ENCODE measurements around the gene RAD54L2. TPM values are rescaled to one million over a fixed set of nuclear protein-coding genes. Genes with fewer than 3 reads are reported as not detected.

Gene RAD54L2
- total and polyA plus RNA-seq, 2 of the 8 experiments (the other 6 are each of a cell fraction or from before 2014, with no cell fraction given) = 8.2 to 35.2 TPM

DNA sequence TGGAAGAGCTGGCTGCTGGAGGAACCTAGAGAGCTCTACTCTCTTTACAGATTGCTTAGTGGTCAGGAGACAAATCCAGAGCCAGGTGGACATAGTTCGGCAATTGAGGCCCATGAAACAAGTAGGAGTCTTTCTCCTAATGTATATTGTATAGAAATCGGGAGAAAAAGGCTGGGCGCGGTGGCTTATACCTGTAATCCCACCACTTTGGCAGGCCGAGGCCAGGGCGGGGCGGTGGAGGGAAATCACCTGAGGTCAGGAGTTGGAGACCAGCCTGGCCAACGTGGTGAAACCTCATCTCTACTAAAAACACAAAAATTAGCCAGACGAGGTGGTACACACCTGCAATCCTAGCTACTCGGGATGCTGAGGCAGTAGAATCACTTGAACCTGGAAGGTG, 10.8 kb downstream of the RAD54L2 start:
- Histone ChIP-seq H4K5ac (ENCODE audit: insufficient read length, low read depth, low read length) (no peak overlapping the region), H3K27ac (ENCODE audit: low read depth, low read length) (no peak overlapping the region), H2AFZ (ENCODE audit: low read length) (no peak overlapping the region), H4K8ac (ENCODE audit: extremely low read depth, insufficient read depth, low read length) (no peak overlapping the region), H2BK20ac (ENCODE audit: low read length) (no peak overlapping the region), H3K4ac (replicated peaks; ENCODE audit: insufficient read length, low read depth, low read length) (no peak overlapping the region), H3K23me2 (ENCODE audit: low read depth, low read length) (no peaks in the 10 kb centered on the region), H3K18ac (ENCODE audit: extremely low read depth, low read length) (no peak overlapping the region), H2BK15ac (ENCODE audit: low read length) (no peak overlapping the region), H3K79me2 (ENCODE audit: control insufficient read depth in 1 of 2, insufficient read depth in 2 of 2, low read length in 2 of 2) (peaks cover 0 to 28% of the 10 kb centered on the region in 2 experiments; a peak in 2 of 4 replicates), H3K56ac (replicated peaks; ENCODE audit: insufficient read length, low read depth, low read length) (no peak overlapping the region), H4K91ac (replicated peaks; ENCODE audit: insufficient read length, low read length) (no peak overlapping the region), H3K9ac (replicated peaks in 1 of 4; ENCODE audit: extremely low read depth in 1 of 4, low read depth in 3 of 4, low read length in 3 of 4) (no peak overlapping the region), H2AK5ac (ENCODE audit: low read depth, low read length) (no peak overlapping the region), H2BK12ac (ENCODE audit: low read depth, low read length) (no peak overlapping the region), H3K36me3 (ENCODE audit: control insufficient read depth in 2 of 4, insufficient read depth in 4 of 4, low read length in 3 of 4) (peaks cover 0 to 11% (median 0%) of the 10 kb centered on the region in 4 experiments; a peak in 2 of 8 replicates), H3K4me2 (ENCODE audit: insufficient read depth in 1 of 2, low read depth in 2 of 2, low read length in 2 of 2) (no peak overlapping the region), H3K4me3 (ENCODE audit: extremely low read depth in 1 of 4, insufficient read depth in 2 of 4, low read depth in 3 of 4, low read length in 4 of 4) (no peak overlapping the region), H2BK120ac (replicated peaks; ENCODE audit: low read depth, low read length) (no peak overlapping the region), H3K23ac (ENCODE audit: insufficient read length) (no peak overlapping the region), H4K20me1 (replicated peaks in 1 of 2; ENCODE audit: control insufficient read depth in 1 of 2, insufficient read depth in 2 of 2, low read length in 2 of 2) (no peaks in the 10 kb centered on the region), H3K14ac (ENCODE audit: insufficient read length) (no peak overlapping the region), H3K4me1 (replicated peaks in 1 of 4; ENCODE audit: control insufficient read depth in 3 of 4, insufficient read depth in 4 of 4, low read length in 3 of 4) (no peaks in the 10 kb centered on the region), H3K27me3 (replicated peaks in 1 of 4; ENCODE audit: control insufficient read depth in 3 of 4, extremely low read depth in 1 of 4, insufficient read depth in 3 of 4, low read length in 3 of 4) (no peaks in the 10 kb centered on the region), H2BK5ac (ENCODE audit: low read depth, low read length) (no peak overlapping the region), H3K79me1 (ENCODE audit: low read depth, low read length) (no peaks in the 10 kb centered on the region), H3K9me3 (ENCODE audit: insufficient read depth in 2 of 2, low read depth in 1 of 2, low read length in 1 of 2) (no peaks in the 10 kb centered on the region)
- POLR2A ChIA-PET (ENCODE audit: partially characterized antibody) = interaction anchor here (0.8 to 1.5 kb wide), 4 partner anchors 10 to 40 kb away, joined by 3 to 9 read pairs (median 5); partner anchors contain the start of gene RAD54L2
- FAIRE-seq (no peak), DNase-seq (ENCODE audit: low read depth in 1 of 2, low spot score in 2 of 2) (no peak)
- CTCF ChIA-PET (ENCODE audit: partially characterized antibody) = interaction anchor here (1.3 to 2.1 kb wide), 2 partner anchors 9 to 48 kb away, joined by 4 to 7 read pairs; no protein-coding TSS in a partner anchor
- WGBS, 2 experiments (ENCODE audit: extremely low coverage in 1 of 2, insufficient coverage in 1 of 2, insufficient read length in 1 of 2, insufficient replicate concordance in 2 of 2, low coverage in 1 of 2, low lambda C conversion rate in 2 of 2, missing lambda C conversion rate in 1 of 2) = 99% methylated on average over 10 of the region's 10 CpGs; no CpG with 5 or more reads in 1 of the 2 experiments
- no peak for TF ChIP-seq TAF1 (IDR thresholded peaks at IDR 0.05; ENCODE audit: low read depth, low read length)
